ENCODE results near the gene OVOL2. TPM values are rescaled to one million over a fixed set of nuclear protein-coding genes. Genes with fewer than 3 reads are reported as not detected.
A peak's percentile ranks its signal among the peaks of the same experiment; 100 is the strongest.

Gene OVOL2
- total and polyA plus RNA-seq, 2 of the 8 experiments (the other 6 are each of a cell fraction or from before 2014, with no cell fraction given) = 11.0 to 11.4 TPM

DNA sequence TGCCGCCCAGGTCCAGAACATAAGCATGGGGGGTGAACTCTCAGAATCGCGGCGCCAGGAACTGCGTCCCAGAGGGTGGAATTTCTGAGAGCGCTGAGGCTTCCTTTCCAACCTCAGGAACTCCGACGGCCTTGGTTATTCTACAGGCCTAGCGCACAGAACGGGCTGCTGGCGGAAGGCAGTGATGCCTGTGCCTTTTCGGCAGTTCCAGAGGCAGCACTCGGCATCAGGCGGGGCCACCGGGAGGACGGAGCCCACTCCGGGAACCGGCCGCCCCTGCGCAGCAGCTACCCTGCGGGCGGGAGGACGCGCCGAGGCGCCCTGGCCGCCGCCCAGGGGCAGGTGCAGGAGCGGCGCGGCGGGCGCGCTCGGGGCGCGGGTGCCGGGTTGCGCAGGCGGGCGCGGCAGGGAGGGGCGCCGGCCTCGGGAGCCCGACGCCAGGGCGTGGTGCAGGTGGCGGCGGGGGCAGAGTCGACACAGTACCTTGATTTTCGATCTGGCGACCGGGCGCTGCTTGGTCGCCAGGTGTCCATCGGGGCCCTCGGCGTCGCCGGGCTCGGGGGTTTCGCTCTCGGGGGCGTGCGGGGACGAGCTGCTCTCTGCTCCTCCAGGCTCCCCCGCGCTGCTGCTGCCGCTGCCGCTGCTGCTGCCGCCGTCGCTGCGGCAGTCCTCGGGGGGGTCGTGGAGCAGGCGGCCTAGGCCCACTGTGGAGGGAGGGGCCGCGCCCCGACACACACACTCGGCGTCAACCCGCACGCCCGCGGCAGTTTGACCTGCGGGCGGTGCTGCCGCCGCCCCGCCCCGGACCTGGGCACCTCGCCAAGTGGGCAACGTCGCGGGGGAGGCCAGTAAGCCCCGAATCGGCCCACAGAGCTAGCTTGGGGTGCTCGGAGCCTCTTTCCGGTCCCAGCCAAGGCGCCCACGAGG lies 1.3 kb downstream of the OVOL2 start:
- Histone ChIP-seq H4K5ac (ENCODE audit: insufficient read length, low read depth, low read length) (peak overlapping the region; percentile 5), H2BK20ac (ENCODE audit: low read length) (no peak overlapping the region), H3K79me1 (ENCODE audit: low read depth, low read length) (no peaks in the 10 kb centered on the region), H3K4me2 (ENCODE audit: insufficient read depth in 1 of 2, low read depth in 2 of 2, low read length in 2 of 2) (peak overlapping the region; percentile 80 to 94), H2AK5ac (ENCODE audit: low read depth, low read length) (no peak overlapping the region), H3K79me2 (ENCODE audit: control insufficient read depth in 1 of 2, insufficient read depth in 2 of 2, low read length in 2 of 2) (no peaks in the 10 kb centered on the region), H2BK15ac (ENCODE audit: low read length) (no peak overlapping the region; the same call in 1 of the 2 replicates), H4K91ac (replicated peaks; ENCODE audit: insufficient read length, low read length) (peak overlapping the region; percentile 50), H3K27me3 (replicated peaks in 1 of 4; ENCODE audit: control insufficient read depth in 3 of 4, extremely low read depth in 1 of 4, insufficient read depth in 3 of 4, low read length in 3 of 4) (peaks cover 0 to 26% (median 15%) of the 10 kb centered on the region in 4 experiments; a peak in 6 of 7 replicates), H3K56ac (replicated peaks; ENCODE audit: insufficient read length, low read depth, low read length) (no peak overlapping the region), H3K4me3 (ENCODE audit: extremely low read depth in 1 of 4, insufficient read depth in 2 of 4, low read depth in 3 of 4, low read length in 4 of 4) (peak overlapping the region; percentile 50 to 87 (median 68)), H4K8ac (ENCODE audit: extremely low read depth, insufficient read depth, low read length) (peak overlapping the region; percentile 93; the same call in 1 of the 2 replicates), H2BK12ac (ENCODE audit: low read depth, low read length) (0 out of 2 replicates have a peak overlapping the region, but pooled peaks have one; percentile 29), H3K4ac (replicated peaks; ENCODE audit: insufficient read length, low read depth, low read length) (no peak overlapping the region), H4K20me1 (replicated peaks in 1 of 2; ENCODE audit: control insufficient read depth in 1 of 2, insufficient read depth in 2 of 2, low read length in 2 of 2) (peaks cover 3 to 5% of the 10 kb centered on the region in 2 experiments), H3K36me3 (ENCODE audit: control insufficient read depth in 2 of 4, insufficient read depth in 4 of 4, low read length in 3 of 4) (no peaks in the 10 kb centered on the region), H3K9ac (replicated peaks in 1 of 4; ENCODE audit: extremely low read depth in 1 of 4, low read depth in 3 of 4, low read length in 3 of 4) (peak overlapping the region in 2 of 4 experiments; percentile 15 to 37; a peak in 3 of 7 replicates), H3K14ac (ENCODE audit: insufficient read length) (no peak overlapping the region), H3K27ac (ENCODE audit: low read depth, low read length) (no peak overlapping the region), H2AFZ (ENCODE audit: low read length) (peak overlapping the region; percentile 63; the same call in 1 of the 2 replicates), H3K9me3 (ENCODE audit: insufficient read depth in 2 of 2, low read depth in 1 of 2, low read length in 1 of 2) (no peaks in the 10 kb centered on the region), H3K23ac (ENCODE audit: insufficient read length) (no peak overlapping the region), H2BK120ac (replicated peaks; ENCODE audit: low read depth, low read length) (no peak overlapping the region), H3K23me2 (ENCODE audit: low read depth, low read length) (peaks cover 24% of the 10 kb centered on the region; the same call in 1 of the 2 replicates), H2BK5ac (ENCODE audit: low read depth, low read length) (no peak overlapping the region; the same call in 1 of the 2 replicates), H3K4me1 (replicated peaks in 1 of 4; ENCODE audit: control insufficient read depth in 3 of 4, insufficient read depth in 4 of 4, low read length in 3 of 4) (peaks cover 0 to 15% (median 5%) of the 10 kb centered on the region in 4 experiments; a peak in 4 of 7 replicates), H3K18ac (ENCODE audit: extremely low read depth, low read length) (peak overlapping the region; percentile 48; the same call in 1 of the 2 replicates)
- POLR2A ChIA-PET (ENCODE audit: partially characterized antibody) = interaction anchor here (0.8 to 1.9 kb wide), 6 partner anchors 13 to 232 kb away, joined by 3 to 7 read pairs (median 4); partner anchors contain the start of genes SNX5 and ZNF133
- WGBS, 2 experiments (ENCODE audit: extremely low coverage in 1 of 2, insufficient coverage in 1 of 2, insufficient read length in 1 of 2, insufficient replicate concordance in 2 of 2, low coverage in 1 of 2, low lambda C conversion rate in 2 of 2, missing lambda C conversion rate in 1 of 2) = 5% methylated on average over 64 of the region's 103 CpGs; no CpG with 5 or more reads in 1 of the 2 experiments
- FAIRE-seq (no peak), DNase-seq (ENCODE audit: low read depth in 1 of 2, low spot score in 2 of 2) (peak in 1 of 2 experiments; percentile 75)
- CTCF ChIA-PET (ENCODE audit: partially characterized antibody) = interaction anchor here (1.0 to 2.2 kb wide), 5 partner anchors 12 to 169 kb away, joined by 3 to 8 read pairs (median 4); no protein-coding TSS in a partner anchor
- TF ChIP-seq PHF8 (conservative IDR thresholded peaks at IDR 0.05; ENCODE audit: low read depth, low read length) (0 out of 2 replicates have a peak, but pooled peaks have one; percentile 25), POLR2AphosphoS5 (IDR thresholded peaks at IDR 0.05; ENCODE audit: low read depth, low read length) (no peak), SAP30 (IDR thresholded peaks at IDR 0.05; ENCODE audit: insufficient read depth, insufficient replicate concordance, low read length) (no peak), RNF2 (IDR thresholded peaks at IDR 0.05; ENCODE audit: borderline replicate concordance, low read depth, low read length, missing control alignments, poor library complexity, severe bottlenecking) (no peak), JUN (IDR thresholded peaks at IDR 0.05; ENCODE audit: low read depth, low read length) (no peak), EGR1 (IDR thresholded peaks at IDR 0.05; ENCODE audit: borderline replicate concordance, low read depth, low read length) (no peak), TAF1 (IDR thresholded peaks at IDR 0.05; ENCODE audit: low read depth, low read length) (0 out of 2 replicates have a peak, but pooled peaks have one; percentile 3), EZH2 (IDR thresholded peaks at IDR 0.05; ENCODE audit: low read depth, low read length, severe bottlenecking) (peak; percentile 49), POLR2A (IDR thresholded peaks at IDR 0.05; ENCODE audit: control extremely low read depth in 1 of 2, low read depth in 2 of 2, low read length in 2 of 2) (no peak), KDM4A (IDR thresholded peaks at IDR 0.05; ENCODE audit: low read depth, low read length, severe bottlenecking) (peak; percentile 90)
